Stimulated activated CD4-positive, alpha-beta T cell treated with anti-CD3 and anti-CD28 coated beads, Interleukin-4, amount 100 ng/mL, for 48 hours (primary cell): ENCODE data around the gene ZNF692.
"Not testable (repeated sequence)": the region's sequence is repeated elsewhere in the genome, so short reads cannot be mapped to it uniquely, and the experiment has no call there.

Experiments used
- DNase-seq, 2 donors: peaks; one replicate each; pipeline ENCODE4 v3.0.0-alpha.2; 2020; ENCODE audit warnings: low read depth in 2 of 2

The ZNF692 gene, protein sequence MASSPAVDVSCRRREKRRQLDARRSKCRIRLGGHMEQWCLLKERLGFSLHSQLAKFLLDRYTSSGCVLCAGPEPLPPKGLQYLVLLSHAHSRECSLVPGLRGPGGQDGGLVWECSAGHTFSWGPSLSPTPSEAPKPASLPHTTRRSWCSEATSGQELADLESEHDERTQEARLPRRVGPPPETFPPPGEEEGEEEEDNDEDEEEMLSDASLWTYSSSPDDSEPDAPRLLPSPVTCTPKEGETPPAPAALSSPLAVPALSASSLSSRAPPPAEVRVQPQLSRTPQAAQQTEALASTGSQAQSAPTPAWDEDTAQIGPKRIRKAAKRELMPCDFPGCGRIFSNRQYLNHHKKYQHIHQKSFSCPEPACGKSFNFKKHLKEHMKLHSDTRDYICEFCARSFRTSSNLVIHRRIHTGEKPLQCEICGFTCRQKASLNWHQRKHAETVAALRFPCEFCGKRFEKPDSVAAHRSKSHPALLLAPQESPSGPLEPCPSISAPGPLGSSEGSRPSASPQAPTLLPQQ

DNA sequence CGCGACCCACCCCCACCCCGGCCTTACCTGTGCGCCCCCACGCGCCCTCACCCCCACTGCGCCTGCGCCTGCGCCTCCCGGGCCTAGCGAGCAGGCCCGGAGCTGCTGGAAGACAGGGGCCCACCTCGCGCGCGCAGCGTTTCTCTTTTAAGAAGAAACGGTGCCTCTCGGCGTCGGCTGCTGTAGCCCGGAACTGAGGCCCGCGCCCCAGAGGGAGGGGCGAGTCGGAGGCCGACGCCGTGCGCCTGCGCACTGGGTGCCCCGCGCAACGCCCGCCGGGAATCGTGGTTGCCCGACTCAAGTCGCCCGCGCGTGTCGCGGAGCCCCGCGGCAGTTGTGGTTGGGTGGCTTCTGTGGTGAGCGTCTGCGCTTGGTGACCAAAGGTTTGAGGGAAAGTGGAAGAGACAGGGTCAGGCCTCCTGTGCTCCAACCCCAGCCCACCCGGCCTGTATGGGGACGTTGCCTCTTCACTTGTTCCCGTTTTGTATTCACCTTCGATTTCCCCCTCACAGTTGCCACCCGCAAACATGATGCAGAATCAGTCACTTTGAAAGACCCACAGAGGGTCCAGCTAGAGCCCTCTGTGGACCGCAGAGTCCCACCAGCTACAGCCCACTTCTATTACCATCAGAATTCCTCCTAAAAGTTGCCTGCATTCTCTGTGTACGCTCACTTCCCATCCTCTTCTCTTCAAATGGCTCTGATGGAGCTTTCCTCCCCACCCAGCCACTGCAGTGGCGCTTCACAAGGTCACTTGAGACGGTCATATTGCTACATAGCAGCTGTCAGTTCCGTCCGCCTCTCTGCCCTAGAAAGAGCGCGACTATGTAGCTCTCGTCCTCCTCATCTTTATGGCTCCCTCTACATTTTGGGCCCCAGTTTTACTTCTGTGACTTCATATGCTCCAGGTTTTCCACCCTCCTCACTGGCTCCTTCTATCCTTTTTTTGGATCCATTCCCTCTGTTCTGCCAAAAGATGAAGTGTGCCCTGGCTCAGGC is at the start of gene ZNF692:
ZNF692 (minus strand) TSS at position 195 of the 999 bp plus-strand sequence. CDS start 776 bp downstream, outside the sequence.
- peak; percentile 95 to 97 for DNase-seq

DNA sequence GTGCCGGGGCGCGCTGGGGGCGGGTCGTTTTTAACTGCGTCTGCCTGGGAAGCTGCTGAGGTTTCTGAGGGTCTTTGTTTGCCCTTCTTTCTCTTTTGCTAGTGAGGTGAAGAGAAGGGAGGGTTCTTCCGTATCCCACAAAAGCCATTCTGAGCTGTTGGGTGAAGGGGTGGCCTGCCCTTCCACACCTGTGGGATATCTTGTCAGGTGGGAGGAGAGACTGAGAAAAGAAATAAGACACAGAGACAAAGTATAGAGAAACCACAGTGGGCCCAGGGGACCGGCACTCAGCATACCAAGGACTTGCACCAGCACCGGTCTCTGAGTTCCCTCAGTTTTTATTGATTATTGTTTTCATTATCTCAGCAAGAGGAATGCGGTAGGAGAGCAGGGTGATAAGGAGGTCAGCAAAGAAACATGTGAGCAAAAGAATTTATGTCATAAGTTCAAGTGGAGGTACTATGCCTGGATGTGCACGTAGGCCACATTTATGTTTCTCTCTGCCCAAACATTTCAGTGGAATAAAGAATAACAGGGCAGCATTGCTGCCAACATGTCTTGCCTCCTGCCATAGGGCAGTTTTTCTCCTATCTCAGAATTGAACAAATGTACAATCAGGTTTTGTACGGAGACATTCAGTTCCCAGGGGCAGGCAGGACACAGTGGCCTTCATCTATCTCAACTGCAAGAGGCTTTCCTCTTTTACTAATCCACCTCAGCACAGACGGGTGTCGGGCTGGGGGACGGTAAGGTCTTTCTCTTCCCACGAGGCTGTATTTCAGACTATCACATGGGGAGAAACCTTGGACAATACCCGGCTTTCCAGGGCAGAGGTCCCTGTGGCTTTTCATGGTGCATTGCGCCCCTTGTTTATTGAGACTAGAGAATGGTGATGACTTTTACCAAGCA is 48.1 kb upstream of the ZNF692 start:
- DNase-seq = no peak

DNA sequence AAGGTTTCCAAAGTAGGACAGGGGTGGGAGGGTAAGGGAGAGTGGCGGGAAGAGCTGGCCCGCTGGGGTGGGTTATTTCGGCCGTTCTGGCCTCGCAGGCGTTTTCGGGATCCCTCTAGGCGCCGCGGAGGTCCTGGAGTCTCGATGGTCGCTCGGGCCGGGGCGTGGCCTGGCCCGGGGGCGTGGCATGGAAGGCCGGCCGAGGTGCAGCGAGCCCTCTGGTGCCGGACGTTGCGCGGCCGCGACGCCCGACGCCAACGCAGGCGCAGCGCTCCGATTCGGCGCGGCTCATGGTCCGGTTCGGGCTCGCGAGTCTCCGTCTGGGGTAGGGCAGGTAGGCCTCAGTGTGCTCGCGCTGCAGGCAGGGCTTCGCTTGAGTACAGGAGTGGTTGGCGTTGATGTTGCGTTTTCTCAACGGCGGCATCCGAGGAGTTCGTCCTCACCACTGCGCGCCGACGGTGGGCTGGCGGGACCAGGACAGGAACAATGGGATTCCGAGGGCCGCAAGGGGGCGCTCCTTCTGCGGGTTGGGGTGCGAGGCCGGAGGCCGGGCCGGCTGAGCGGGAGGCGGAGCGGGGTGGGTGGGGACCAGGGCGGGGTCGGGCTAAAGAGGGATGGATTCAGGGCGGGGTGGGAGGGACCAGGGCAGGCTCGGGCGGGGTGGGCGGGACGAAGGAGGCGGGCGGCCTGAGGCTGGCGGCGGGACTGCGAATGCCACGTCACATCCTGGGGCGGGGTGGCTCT is 47.3 kb upstream of the ZNF692 start, which contains the start of gene PGBD2:
PGBD2 (plus strand) TSS at position 227 of the 744 bp plus-strand sequence. CDS start 7,628 bp downstream, outside the sequence.
- peak; percentile 97 to 99 for DNase-seq

DNA sequence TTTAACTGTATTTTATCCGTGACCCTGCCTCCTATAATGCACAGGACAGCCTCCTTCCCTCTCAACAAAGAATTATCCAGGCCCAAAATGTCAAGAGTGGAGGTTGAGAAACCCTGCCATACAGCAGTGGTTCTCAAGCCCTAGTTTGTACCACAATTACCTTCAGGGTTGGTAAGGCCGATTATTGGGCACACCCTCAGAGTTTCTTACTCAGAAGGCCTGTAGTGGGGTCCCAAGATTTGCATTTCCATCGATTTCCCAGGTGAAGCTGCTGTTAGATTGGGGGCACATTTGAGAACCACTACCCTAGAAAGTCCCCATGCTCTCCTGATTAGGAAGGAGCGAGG is 46.8 kb upstream of the ZNF692 start:
- no peak for DNase-seq

DNA sequence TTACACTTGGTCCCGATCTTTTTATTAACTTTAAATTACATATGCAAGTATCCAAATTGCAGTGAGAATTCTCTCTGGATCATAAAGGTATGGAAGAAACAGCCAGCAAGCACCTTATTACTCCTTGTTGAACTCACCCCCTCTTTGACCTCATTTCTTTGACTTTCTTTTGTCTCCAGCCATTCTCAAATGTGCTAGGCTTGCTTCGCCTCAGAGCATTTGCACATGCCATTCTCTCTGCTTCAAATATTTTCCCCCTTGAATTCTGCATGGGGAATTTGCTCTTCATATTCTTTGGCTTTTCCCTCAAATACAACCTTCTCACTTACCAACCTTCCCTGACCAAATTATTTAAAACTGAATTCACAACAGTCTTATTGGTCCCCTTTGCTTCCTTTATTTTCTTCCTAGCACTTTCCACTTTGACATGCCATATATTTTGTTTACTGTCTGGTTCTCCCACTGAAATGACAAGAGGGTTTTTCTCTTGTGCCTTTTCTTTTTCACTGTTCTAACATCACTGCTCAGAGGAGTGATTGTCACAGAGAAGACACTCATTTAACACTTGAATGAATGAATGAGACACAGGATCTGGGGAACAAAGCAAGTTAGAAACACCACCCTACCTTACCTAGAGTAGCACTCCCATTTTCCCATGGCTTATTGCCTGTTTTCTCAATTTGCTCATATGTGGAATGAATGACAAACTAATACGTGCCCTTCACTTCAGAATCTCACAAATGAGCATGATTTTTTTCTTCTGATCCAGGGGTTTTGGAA is 45.7 kb upstream of the ZNF692 start:
- no peak for DNase-seq

DNA sequence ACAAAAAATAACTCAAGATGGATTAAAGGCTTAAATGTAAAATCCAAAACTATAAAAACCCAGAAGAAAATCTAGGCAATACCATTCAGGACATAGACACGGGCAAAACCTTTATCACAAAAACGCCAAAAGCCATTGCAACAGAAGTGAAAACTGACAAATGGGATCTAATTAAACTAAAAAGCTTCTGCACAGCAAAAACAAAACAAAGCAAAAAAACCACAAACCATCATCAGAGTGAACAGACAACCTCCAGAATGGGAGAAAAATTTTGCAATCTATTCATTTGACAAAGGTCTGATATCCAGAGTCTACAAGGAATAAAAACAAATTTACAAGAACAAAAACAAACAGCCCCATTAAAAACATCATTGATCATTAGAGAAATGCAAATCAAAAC is 42.7 kb upstream of the ZNF692 start:
- DNase-seq = no peak

DNA sequence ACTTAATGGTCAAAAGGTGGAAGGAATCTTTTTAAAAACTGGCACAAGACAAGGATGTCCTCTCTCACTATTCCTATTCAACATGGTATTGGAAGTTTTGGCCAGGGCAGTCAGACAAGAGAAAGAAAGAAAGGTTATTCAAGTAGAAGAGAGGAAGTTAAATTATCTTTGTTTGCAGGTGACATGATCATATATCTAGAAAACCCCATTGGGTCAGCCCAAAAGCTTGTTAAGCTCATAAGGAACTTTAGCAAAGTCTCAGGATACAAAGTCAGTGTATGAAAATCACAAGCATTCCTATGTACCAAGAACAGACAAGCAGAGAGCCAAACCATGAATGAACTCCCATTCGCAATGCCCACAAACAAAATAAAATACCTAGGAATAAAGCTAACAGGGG is 41.8 kb upstream of the ZNF692 start:
- DNase-seq = no peak

DNA sequence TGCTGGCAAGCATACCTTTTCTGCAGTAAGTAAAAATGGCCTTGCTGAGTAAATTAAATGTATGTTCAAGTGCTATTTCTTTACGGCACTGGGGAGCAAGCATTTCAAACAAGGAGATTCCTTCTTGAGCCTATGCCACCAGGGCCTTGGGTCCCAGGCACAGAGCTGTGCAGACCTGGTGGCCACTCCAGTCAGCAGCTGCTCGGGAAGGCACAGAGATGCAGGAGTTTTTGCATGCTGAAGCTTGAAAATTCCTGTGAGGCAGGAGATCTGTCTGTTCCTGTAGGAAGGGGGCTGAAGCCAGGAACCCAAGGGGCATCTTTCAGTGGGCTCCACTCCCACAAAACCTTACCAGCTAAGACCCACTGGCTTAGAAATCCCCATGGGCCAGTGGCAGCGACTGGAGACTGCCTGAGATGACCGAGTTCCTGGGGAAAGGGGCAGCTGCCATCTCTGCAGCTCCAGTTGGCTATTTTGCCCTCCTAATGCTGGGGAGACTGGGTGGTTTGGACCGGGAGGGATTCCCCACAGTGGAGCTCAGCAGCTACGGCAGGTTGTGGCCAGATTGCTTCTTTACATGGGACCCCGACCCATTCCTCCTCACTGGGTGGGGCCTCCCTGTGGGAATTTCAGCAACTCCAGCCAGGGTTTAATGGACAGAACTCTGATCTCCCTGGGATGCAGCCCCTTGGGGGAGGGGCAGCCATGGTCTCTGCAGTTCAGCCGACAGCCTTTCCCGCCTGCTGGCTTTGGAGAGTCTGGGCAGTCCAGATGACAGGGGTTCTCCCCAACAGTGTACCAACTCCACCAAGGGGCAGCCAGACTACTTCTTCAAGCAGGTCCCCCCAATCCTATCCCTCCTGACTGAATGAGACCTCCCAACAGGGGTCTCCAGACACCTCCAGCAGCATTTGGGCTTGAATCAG is 38.8 kb upstream of the ZNF692 start:
- DNase-seq = no peak

DNA sequence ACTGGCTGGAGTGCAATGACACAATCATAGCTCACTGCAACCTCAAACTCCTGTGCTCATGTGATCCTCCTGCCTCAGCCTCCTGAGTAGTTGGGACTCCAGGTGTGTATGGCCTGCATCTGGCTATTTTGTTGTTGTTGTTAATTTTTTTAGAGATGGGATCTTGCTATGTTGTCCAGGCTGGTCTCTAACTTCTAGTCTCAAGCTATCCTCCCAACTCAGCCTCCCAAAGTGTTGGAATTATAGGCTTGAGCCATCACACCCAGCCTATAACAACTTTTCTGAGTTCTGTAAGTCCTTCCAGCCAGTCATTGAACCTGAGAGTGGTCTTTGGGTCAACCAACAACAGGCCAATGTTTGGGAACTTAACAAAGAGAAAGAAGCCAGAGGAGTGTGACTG is 36.0 kb upstream of the ZNF692 start:
- no peak for DNase-seq

DNA sequence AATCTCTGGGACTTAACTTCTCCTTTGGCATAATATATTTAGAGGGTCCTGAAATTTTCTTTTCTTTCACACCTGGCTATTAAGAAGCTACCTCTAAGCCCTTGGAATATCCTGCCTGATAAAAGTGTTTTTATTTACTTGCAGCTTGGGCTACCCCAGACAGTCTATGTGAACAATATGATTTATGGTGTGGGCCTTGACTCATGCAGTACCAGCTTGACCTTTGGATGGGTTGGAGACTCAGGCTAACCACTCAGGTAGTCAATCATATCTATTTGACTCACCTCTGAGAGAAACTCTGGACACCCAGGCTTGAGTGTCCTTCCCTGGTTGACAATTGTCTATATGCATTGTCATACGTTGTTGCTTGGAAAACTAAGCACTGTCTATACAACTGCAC is 33.7 kb upstream of the ZNF692 start:
- no peak for DNase-seq

DNA sequence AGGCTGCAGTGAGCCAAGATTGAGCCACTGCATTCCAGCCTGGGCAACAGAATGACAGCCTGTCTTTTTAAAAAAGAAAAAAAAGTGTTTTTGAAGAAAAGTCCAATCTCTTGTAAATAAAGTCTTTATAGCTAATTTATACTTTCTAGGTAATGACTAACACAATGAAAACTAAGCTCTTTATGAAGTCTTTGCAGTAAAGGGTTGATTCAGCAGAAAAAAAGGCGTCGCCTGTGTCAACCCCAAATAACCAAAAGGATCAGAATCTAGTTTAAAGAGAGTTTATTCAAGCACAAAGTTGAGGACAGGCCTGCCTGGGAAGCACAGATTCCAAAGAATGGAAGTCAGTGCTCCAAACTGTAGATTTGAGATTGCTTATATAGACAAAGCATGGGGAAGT is 32.9 kb upstream of the ZNF692 start:
- DNase-seq = no peak

DNA sequence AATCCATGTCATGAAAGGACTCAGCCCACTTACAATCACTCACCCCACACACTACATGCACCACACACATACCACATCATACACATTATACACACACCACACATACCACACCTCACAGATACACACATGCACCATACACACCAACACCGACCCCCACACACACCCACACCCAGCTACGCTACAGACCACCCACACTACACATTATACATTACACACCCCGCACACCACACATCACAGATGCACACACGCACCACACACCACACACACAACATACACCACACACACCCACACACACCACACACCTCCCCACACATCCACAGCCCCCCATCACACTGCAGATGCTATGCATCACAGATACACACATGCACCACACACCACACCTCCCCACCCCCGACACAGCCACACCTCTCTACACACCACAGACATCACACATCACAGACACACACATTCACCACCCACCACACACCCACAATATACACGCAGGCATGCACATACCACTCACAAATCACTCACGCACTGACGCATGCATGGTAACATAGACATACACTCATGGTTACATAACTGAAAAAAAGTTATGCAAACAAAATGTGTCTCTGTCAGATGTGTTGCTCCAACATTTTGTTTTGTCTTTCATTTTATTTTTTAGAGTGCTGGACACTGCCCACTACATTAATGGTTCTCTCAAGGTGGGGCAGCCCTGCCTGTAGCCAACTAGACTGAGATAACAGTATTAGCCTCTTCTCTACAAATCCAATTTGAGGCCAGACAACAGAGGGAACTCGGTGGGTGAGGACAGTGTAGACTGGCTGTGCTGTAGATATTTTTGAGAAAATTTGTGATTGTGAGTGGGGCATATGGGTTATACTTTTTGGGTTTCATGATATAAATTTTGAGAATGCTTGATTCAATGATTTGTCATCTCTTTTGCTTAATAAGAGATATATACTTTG is 31.9 kb upstream of the ZNF692 start:
- no peak for DNase-seq

DNA sequence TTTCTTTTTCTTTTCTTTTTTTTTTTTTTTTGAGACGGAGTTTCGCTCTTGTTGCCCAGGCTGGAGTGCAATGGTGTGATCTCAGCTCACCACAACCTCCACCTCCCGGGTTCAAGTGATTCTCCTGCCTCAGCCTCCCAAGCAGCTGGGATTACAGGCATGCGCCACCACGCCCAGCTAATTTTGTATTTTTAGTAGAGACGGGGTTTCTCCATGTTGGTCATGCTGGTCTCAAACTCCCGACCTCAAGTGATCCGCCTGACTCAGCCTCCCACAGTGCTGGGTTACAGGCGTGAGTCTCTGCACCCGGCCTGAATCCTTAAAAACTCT is 31.0 kb upstream of the ZNF692 start:
- DNase-seq = not testable (repeated sequence)

DNA sequence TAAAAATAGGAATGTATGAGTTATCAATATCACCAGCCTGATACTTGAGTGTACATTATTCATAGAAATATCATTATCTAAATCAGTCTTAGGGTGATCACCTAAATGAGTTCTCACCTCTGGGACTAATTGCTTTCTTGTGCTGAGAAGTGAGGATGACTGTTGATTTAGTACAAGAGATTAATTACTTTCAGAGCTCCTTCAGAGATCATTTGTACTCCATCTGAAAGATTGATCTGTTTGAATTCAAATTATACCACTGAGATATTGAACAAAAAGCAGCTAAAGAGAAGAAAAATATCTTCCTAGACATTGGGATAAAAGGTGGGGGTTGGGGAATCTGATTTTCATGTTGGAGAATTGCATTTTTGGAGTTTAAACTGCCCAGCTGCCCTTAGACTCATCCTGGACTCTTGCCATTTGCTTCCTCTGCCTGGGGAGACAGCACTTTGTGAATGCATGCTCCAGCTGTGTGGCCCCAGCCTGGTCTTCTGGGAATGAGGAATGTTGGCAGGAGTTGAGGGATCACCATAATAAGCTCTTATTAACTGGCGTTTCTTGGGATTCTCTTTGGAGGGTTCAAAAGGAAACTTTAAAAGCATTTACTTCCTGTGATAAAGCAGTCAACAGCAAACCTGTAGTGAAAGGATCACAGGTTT is 27.5 kb upstream of the ZNF692 start:
- DNase-seq = no peak

DNA sequence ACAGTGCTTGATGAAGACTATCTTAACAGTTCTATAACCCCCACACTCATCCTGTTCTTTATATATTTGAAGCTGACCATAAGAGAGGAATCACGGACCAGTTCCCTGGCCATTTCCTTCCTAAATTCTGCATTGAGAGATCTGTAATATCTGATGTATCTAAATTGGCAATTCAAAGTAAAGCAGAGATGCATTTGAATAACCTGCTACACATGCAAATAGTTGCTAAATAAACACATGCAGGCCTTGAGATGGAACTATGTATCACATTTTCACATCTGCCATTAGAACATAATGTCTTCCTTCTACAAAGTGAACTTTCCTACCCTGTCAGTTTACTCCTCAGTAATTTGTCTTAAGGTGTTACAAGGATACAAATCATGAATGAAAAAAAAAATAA is 26.8 kb upstream of the ZNF692 start:
- no peak for DNase-seq

DNA sequence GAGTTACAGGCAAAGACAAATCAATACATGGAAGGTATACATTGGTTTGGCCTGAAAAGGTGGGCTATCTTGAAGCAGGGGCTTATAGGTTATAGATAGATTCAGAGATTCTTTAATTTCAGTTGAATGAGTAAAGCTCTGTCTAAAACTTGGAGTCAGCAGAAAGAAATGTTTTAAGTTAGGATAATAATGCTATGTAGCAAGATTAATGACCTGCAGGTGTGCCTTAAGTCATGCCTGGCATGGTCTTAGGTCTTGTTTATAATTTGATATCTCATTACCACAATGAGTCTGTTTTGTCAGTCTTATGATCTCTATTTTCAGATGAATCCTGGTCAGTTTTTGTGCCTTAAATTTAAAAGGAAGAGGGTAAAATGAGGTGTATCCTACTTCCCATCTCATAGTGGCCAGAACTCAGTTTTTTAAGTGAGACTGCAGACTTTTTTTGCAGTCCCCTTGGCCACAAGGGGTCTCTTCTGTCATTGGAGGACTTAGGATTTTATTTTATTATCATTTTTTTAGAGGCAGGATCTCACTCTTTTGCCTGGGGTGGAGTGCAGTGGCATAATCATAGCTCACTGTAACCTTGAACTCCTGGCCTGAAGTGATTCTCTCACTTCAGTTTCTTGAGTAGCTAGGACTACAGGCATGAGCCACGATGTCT is 25.9 kb upstream of the ZNF692 start:
- no peak for DNase-seq

DNA sequence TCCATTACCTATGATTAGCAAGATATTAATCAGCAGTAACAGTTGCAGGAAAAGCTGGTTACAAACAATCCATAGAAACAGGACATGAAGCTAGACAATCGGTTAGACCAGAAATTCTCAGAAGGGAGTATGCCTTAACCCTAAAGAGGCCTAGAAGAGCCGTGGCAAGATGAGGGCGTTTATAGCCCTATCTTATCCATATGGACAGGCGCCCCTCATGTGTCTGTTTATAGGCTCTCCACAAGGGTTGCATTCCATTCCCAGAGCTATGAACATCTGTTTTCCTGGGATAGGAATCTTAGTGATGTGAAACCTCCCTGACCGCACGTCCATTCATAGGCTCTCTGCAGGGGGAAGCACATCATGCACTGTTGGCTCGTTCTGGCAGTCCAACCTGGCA is 23.5 kb upstream of the ZNF692 start:
- not testable (repeated sequence) for DNase-seq
